Stimulated activated CD8-positive, alpha-beta memory T cell treated with anti-CD3 and anti-CD28 coated beads, Interleukin-15, amount 100 ng/mL, for 4 hours (primary cell): ENCODE results near the gene FAT1.

Source experiments
- DNase-seq, 2 donors: peaks; one replicate each; pipeline ENCODE4 v3.0.0-alpha.2; 2020; ENCODE audit warnings: low read depth in 2 of 2

FAT1 gene

GRCh38 chr4:186566068-186566467, 157.6 kb downstream of the FAT1 start:
- DNase-seq = no peak

- no peak for DNase-seq
Measured at GRCh38 chr4:186563761-186564160, 159.9 kb downstream of the FAT1 start.

DNA sequence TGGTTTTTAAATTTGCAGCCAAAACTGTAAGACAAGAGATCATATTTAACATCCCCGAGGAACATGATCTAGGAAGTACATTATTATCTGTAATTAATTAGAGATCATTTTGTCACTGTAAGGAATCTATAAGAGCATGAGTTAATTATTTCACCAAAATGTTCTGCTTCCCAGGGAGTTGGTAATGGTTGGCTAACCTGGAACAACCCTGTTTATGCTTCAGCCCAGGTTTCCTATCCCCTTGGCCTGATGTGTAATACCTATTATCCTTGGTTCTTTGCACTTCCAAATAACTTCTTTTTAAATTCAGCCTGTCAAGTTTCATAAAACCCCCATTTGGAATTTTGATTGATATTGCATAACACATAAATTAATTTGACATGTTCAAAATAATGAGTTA, 161.9 kb downstream of the FAT1 start:
- no peak for DNase-seq

DNA sequence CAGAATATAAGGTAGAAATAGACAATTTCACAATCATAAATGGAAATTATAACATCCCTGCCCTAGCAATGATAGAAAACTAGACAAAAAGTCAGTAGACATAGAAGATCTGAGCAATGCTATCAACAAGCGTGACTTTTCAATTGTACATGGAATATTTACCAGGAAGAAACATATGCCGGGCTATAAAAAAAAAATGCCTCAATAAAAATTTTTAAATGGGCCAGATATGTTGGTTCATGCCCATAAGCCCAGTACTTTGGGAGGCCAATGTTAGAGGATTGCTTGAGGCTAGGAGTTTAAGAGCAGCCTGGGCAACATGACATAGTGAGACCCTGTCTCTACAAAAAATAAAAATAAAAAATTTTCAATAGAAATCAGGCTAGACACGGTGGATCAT, 163.0 kb downstream of the FAT1 start:
- DNase-seq = no peak

DNA sequence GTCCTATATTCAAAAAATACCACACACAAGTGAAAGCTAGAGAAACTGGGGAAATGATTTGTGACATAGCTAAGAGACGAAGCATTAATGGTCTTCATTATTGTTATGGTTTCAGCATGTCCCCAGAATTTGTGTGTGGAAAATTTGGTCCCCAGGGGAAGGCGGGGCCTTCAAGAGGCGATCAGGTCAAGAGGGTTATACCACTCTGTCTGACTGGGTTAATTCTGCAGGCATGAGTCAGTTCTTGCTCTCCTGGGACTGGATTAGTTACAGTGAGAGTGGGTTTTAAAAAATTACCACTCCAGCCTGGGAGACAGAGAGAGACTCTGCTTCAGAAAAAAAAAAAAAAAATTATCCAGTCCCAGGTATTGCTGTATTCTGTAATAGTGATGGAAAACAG, 166.2 kb downstream of the FAT1 start:
- DNase-seq = no peak

GRCh38 chr4:186557061-186557460, 166.6 kb downstream of the FAT1 start:
- no peak for DNase-seq

GRCh38 chr4:186554914-186555827, 168.5 kb downstream of the FAT1 start, which contains the start of gene MTNR1A:
MTNR1A (minus strand) TSS chr4:186555567; CDS start chr4:186555365, 202 bp downstream.
- DNase-seq = no peak

- DNase-seq = no peak
Measured at GRCh38 chr4:186554539-186554913, 169.1 kb downstream of the FAT1 start.

DNA sequence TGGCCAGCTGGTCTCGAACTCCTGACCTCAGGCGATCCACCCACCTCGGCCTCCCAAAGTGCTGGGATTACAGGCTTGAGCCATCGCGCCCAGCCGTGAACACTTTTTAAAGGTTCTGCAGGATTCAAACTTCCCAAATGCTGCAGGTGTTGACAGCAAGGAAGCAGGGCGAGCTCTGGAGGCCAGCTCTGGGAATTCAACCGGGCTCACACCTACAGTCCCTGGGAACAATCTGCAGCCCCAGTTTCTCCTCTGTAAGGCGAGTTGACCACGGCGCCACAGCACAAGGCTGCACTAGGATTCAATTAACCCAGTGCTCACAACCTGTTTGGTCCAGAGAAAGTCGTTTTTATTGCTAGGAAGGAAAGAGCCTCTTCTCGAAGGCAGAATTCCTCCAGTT, 169.9 kb downstream of the FAT1 start:
- no peak for DNase-seq

- DNase-seq = no peak
Measured at GRCh38 chr4:186551849-186552248, 171.8 kb downstream of the FAT1 start.

- DNase-seq = no peak
Measured at GRCh38 chr4:186545436-186545835, 178.2 kb downstream of the FAT1 start.

DNA sequence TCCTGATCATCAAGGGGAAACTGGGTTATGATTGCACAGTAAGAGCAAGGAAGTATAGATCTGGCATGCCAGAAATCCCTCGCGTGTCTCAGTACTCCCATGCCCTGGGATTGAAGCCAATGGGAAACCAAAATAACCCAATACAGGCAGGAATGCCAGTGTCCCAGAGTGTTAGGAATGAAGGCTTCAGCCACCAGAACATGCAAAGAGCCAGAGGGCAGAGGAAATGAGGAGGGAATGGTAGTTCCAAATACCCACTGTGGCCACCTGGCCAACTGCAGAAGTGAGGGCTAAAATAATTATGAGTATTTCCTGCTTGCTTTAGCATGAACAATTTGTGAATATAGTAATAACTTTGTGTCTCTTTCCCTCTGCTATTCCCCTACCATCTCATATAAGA, 180.4 kb downstream of the FAT1 start:
- no peak for DNase-seq

DNA sequence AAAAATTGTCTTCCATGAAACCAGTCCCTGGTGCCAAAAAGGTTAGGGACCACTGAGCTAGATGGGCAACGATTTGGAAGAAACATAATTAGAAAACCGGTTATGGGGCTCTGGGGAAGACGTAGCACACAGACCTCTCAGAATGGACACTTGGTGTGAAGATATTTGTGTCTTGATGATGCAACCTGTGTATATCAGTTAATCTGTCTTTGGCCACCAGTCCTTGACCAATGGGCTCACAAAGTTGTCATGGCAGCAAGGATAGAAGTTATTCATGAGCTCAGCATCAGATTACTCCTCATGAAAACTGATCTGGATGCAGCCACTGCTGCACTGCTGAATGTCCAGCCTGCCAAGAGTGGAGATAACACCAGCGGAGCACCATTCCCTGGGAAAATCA, 181.9 kb downstream of the FAT1 start:
- no peak for DNase-seq

- no peak for DNase-seq
Measured at GRCh38 chr4:186537843-186538521, 185.7 kb downstream of the FAT1 start.
